Central memory CD8-positive, alpha-beta T cell (primary cell): ENCODE data around the gene ZNF3.

ENCODE experiments used
- ATAC-seq: fragments of 150-1000 bp; cut with Tn5 transposase; replicated peaks from 2 replicates; pipeline ENCODE4 v1.10.0; 2022; ENCODE audit warnings: mild to moderate bottlenecking, moderate FRiP score, moderate number of reproducible peaks; ENCODE audit not compliant: poor library complexity, severe bottlenecking; ENCODE audit errors: extremely low read depth
- DNase-seq, 2 donors: peaks; one replicate each; pipeline ENCODE4 v3.0.0; 2021; ENCODE audit warnings: low spot score in 2 of 2
- H3K27ac Mint-ChIP-seq: one replicate; pipeline ENCODE4 v1.8.0; 2022; ENCODE audit warnings: low read depth, mild to moderate bottlenecking, moderate library complexity, mixed read lengths
- H3K27me3 Mint-ChIP-seq: one replicate; pipeline ENCODE4 v1.8.0; 2022; ENCODE audit warnings: mixed read lengths
- H3K36me3 Mint-ChIP-seq: one replicate; pipeline ENCODE4 v1.8.0; 2022; ENCODE audit warnings: mild to moderate bottlenecking, moderate library complexity, mixed read lengths; ENCODE audit not compliant: insufficient read depth
- H3K4me1 Mint-ChIP-seq: one replicate; pipeline ENCODE4 v1.8.0; 2022; ENCODE audit warnings: mixed read lengths
- H3K4me3 Mint-ChIP-seq: one replicate; pipeline ENCODE4 v1.8.0; 2022; ENCODE audit warnings: mild to moderate bottlenecking, moderate library complexity, mixed read lengths
- H3K9me3 Mint-ChIP-seq: one replicate; pipeline ENCODE4 v1.8.0; 2022; ENCODE audit warnings: mixed read lengths

Gene ZNF3

DNA sequence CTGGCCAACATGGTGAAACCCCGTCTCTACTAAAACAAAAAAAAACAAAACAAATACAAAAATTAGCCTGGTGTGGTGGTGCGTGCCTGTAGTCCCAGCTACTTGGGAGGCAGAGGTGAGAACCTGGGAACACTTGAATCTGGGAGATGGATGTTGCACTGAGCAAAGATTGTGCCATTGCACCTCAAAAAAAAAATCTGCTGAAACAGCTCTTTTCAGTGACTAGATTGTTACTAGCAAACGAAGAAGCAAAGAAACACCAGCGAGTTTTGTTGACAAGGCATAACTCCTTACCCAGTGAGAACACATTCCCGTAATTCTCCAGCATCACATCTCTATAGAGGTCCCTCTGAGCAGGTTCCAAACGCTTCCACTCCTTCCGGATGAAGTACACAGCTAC lies 6.7 kb downstream of the ZNF3 start:
- DNase-seq (no peak), ATAC-seq (no peak)
- Mint-ChIP-seq H3K4me1 (peaks cover 13% of the 10 kb centered on the region), H3K4me3 (no peak overlapping the region), H3K27ac (no peak overlapping the region), H3K36me3 (peaks cover 68% of the 10 kb centered on the region), H3K27me3 (no peaks in the 10 kb centered on the region), H3K9me3 (peaks cover 16% of the 10 kb centered on the region)

DNA sequence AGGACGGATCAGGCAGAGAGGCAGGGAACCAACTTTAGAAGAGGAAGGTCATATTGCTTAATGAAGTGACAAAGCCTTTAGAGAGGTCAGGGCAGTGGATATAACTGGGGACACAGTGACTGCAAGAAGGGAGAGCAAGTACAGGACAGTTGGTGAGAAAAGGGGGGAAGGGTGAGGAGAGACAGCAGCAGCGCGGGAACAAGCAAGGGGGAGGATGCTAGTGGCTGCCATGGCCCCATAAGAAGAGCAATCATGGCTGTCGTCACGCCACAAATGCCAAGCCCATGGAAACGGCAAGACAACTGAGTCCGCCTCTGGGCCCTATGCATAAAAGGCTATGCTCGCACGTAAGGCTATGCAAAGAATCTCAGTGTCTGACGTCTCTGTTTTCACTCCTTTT lies 9.1 kb downstream of the ZNF3 start:
- no peak overlapping the region for H3K27ac Mint-ChIP-seq
- H3K27me3 Mint-ChIP-seq = no peaks in the 10 kb centered on the region
- H3K4me1 Mint-ChIP-seq = peaks cover 7% of the 10 kb centered on the region
- DNase-seq (no peak), ATAC-seq (no peak)
- H3K9me3 Mint-ChIP-seq = peaks cover 16% of the 10 kb centered on the region
- H3K4me3 Mint-ChIP-seq = no peak overlapping the region
- peaks cover 56% of the 10 kb centered on the region for H3K36me3 Mint-ChIP-seq

DNA sequence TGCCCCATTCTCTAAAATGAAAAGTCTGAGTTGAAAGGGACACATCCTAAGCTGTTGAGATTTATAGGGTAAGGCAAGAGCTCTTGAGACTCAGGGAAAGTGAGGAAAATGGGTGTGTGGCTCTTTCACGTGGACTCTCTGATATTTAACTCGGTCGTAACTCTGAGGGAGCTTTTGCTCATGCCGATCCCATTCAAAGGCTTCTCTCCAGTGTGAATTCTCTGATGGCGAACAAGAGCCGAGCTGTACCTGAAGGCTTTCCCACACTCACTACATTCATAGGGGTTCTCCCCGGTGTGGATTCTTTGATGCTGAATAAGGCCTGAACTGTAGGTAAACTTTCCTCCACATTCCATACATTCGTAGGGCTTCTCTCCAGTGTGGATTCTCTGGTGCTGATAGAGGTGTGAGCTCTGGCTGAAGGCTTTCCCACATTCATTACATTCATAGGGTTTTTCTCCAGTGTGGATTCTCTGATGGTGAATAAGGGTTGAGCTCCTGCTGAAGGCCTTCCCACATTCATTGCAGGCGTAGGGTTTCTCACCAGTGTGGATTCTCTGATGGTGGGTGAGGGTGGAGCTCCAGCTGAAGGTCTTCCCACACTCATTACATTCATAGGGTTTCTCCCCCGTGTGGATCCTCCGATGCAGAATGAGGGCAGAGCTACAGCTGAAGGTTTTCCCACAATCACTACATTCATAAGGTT lies 10.4 kb downstream of the ZNF3 start:
- Mint-ChIP-seq H3K9me3 (peaks cover 16% of the 10 kb centered on the region), H3K4me1 (peaks cover 7% of the 10 kb centered on the region), H3K27me3 (no peaks in the 10 kb centered on the region), H3K4me3 (no peak overlapping the region), H3K36me3 (peaks cover 46% of the 10 kb centered on the region), H3K27ac (no peak overlapping the region)
- no peak for DNase-seq
- no peak for ATAC-seq

DNA sequence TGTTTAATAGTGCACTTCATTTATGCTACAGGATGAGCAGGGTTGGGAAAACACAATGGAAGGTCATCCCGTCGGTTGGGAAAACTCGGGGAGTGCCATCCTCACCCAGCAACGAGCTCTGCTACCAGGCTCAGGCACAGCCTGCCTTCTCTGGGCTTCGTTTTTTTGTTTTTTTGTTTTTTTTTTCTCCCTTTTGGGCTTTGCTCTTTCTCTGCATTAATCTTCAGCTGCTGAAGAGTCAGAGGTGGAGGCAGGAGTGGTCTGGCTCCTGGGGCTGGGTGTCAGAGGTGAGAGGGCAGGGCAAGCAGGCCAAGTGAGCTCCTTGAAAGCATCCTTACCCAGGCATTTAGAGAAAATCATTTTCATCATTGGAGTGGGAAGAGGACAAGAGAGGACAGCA lies 11.5 kb downstream of the ZNF3 start:
- H3K27ac Mint-ChIP-seq = no peak overlapping the region
- H3K27me3 Mint-ChIP-seq = no peaks in the 10 kb centered on the region
- peaks cover 16% of the 10 kb centered on the region for H3K9me3 Mint-ChIP-seq
- no peak overlapping the region for H3K4me3 Mint-ChIP-seq
- peaks cover 35% of the 10 kb centered on the region for H3K36me3 Mint-ChIP-seq
- ATAC-seq (no peak), DNase-seq (no peak)
- H3K4me1 Mint-ChIP-seq = no peaks in the 10 kb centered on the region

DNA sequence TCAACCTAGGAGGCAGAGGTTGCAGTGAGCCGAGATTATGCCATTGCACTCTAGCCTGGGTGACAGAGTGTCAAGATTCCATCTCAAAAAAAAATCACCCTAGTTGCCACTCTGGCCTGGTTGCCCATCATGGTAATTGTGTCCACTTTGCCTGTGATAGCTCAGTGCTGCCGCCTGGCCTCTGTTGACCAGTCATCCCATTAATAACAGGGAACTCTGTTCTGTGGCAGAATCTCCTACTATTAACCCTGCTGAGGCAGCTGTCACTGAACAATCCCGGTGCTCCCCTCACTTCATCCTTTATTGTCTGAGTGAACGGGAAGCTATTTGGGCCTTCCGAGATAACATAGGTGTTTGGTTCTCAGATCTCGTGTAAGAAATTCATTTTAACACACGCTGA lies 14.6 kb downstream of the ZNF3 start:
- no peak for ATAC-seq

DNA sequence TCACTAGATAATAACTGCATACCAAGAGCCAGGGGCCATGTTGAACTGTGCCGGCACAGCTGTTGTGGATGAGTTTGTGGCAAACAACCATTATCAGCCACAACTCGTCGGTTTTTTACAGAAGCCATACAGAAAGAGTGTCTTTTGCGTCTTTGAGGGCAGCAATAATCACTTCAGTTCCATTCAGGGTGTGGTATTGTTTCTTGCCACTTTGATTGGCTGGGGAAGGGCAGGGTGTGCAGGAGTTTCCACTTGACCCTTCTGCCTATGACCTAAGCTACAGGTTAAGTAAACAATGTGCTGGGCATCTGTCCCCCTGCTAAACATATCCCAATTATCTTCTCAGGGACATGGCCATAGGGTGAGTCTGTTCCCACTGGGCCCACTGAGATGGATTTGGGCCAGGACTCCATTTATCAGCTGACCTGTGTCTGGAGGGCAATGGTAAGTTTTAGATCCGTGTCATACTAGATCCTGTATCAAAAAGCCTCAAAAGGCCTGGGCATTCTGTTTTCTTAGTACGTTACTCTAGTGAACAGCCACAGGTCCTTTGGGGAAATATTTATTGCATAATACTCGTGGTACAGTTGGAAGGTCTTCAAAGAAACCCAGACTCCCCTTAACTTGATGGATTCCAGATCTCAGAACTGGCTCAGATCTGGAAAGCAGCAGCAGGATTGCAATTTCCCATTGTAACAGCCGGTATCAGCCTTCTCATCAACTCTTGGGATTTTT lies 15.9 kb downstream of the ZNF3 start:
- no peaks in the 10 kb centered on the region for H3K27me3 Mint-ChIP-seq
- H3K27ac Mint-ChIP-seq = no peak overlapping the region
- H3K4me1 Mint-ChIP-seq = no peaks in the 10 kb centered on the region
- no peak for ATAC-seq
- H3K36me3 Mint-ChIP-seq = peaks cover 8% of the 10 kb centered on the region
- no peak overlapping the region for H3K4me3 Mint-ChIP-seq
- DNase-seq = no peak
- H3K9me3 Mint-ChIP-seq = no peaks in the 10 kb centered on the region

More for the DNA sequence above, 14.6 kb downstream of the ZNF3 start:
- Mint-ChIP-seq H3K27ac (no peak overlapping the region), H3K4me3 (no peak overlapping the region), H3K36me3 (peaks cover 13% of the 10 kb centered on the region), H3K4me1 (no peaks in the 10 kb centered on the region), H3K27me3 (no peaks in the 10 kb centered on the region), H3K9me3 (peaks cover 9% of the 10 kb centered on the region)
- no peak for DNase-seq

DNA sequence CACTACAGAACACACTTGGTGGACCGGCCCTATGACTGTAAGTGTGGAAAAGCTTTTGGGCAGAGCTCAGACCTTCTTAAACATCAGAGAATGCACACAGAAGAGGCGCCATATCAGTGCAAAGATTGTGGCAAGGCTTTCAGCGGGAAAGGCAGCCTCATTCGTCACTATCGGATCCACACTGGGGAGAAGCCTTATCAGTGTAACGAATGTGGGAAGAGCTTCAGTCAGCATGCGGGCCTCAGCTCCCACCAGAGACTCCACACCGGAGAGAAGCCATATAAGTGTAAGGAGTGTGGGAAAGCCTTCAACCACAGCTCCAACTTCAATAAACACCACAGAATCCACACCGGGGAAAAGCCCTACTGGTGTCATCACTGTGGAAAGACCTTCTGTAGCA lies 17.4 kb downstream of the ZNF3 start:
- no peak overlapping the region for H3K27ac Mint-ChIP-seq
- H3K36me3 Mint-ChIP-seq = peaks cover 8% of the 10 kb centered on the region
- no peaks in the 10 kb centered on the region for H3K4me1 Mint-ChIP-seq
- no peak overlapping the region for H3K4me3 Mint-ChIP-seq
- ATAC-seq = no peak
- H3K9me3 Mint-ChIP-seq = no peaks in the 10 kb centered on the region
- DNase-seq = no peak
- H3K27me3 Mint-ChIP-seq = no peaks in the 10 kb centered on the region

DNA sequence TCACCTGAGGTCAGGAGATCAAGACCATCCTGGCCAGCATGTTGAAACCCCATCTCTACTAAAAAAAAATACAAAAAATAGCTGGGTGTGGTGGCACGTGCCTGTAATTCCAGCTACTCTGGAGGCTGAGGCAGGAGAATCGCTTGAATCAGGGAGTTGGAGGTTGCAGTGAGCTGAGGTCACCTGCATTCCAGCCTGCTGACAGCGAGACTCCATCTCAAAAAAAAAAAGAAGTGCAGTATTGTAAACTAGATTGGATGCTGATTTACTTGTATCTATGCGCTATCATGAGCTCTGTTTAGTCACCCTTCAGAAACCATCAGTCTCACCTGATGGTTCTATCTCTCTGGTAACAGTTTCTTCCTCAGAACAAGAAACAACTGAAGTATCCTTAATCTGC lies 18.1 kb downstream of the ZNF3 start:
- no peak overlapping the region for H3K27ac Mint-ChIP-seq
- DNase-seq (no peak), ATAC-seq (no peak)
- H3K27me3 Mint-ChIP-seq = no peaks in the 10 kb centered on the region
- H3K4me3 Mint-ChIP-seq = no peak overlapping the region
- no peaks in the 10 kb centered on the region for H3K4me1 Mint-ChIP-seq
- H3K9me3 Mint-ChIP-seq = no peaks in the 10 kb centered on the region
- H3K36me3 Mint-ChIP-seq = peaks cover 8% of the 10 kb centered on the region

DNA sequence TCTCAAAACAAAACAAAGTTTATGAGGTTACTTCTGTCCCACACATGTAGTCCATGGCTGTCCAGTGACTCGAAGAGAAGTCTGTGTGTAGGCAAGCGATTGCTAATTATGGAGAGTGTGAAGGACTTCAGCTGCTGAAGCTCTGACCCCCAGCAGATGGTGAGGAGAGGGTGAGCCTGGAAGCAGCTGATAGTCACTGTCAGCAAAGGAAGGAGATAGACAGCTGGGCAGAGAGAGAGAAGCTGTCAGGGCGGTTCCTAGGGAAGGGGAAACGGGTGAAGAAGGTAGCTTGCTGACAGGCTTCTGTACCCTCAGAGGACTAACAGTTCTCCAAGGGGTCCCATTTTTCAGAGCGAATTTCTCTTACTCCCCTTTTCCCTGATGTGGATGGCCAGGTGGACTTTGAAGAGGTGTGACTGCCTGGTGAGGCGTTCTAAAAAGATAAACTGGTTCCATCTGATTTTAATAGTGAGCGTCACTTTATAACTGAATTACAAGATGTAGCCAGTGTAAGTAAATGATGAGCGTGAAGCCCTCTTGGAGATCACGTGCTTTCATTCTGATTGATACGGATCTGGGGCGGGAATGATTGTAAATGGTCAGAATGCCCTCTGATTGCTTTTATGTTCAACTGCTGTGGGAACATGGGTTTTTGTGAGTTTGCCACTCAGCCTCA lies 19.9 kb downstream of the ZNF3 start:
- Mint-ChIP-seq H3K27me3 (no peaks in the 10 kb centered on the region), H3K27ac (peak overlapping the region; percentile 32), H3K36me3 (peaks cover 11% of the 10 kb centered on the region), H3K4me1 (no peaks in the 10 kb centered on the region), H3K9me3 (no peaks in the 10 kb centered on the region), H3K4me3 (no peak overlapping the region)
- DNase-seq (no peak), ATAC-seq (no peak)

DNA sequence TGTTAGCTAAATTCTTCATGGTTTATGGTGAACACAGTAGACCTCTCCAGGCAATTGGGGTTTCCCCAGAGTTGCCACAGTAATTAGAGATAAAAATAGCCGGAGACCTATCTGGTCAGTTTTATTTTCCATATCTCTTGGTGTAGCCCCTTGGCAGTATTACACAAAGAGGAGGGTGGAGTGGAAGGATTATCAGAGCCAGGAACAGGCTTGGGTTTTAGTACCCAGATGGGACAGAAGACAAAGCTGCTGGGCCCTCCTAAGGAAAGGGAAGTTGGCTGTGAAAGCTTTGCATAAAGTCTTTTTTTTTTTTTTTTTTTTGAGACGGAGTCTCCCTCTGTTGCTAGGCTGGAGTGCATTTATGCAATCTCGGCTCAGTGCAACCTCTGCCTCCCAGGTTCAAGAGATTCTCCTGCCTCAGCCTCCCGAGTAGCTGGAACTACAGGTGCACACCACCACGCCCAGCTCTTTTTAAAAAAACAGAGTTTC lies 22.2 kb downstream of the ZNF3 start:
- DNase-seq (no peak), ATAC-seq (no peak)
- Mint-ChIP-seq H3K27ac (no peak overlapping the region), H3K4me1 (no peaks in the 10 kb centered on the region), H3K4me3 (no peak overlapping the region), H3K36me3 (peaks cover 13% of the 10 kb centered on the region), H3K27me3 (no peaks in the 10 kb centered on the region), H3K9me3 (no peaks in the 10 kb centered on the region)

DNA sequence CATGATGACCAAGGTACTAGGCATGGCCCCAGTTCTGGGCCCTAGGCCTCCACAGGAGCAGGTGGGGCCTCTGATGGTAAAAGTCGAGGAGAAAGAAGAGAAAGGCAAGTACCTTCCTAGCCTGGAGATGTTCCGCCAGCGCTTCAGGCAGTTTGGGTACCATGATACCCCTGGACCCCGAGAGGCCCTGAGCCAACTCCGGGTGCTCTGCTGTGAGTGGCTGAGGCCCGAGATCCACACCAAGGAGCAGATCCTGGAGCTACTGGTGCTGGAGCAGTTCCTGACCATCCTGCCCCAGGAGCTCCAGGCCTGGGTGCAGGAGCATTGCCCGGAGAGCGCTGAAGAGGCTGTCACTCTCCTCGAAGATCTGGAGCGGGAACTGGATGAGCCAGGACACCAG lies 24.5 kb downstream of the ZNF3 start:
- peaks cover 14% of the 10 kb centered on the region for H3K36me3 Mint-ChIP-seq
- no peaks in the 10 kb centered on the region for H3K4me1 Mint-ChIP-seq
- H3K27ac Mint-ChIP-seq = no peak overlapping the region
- H3K9me3 Mint-ChIP-seq = no peaks in the 10 kb centered on the region
- H3K4me3 Mint-ChIP-seq = no peak overlapping the region
- ATAC-seq (no peak), DNase-seq (no peak)
- no peaks in the 10 kb centered on the region for H3K27me3 Mint-ChIP-seq

DNA sequence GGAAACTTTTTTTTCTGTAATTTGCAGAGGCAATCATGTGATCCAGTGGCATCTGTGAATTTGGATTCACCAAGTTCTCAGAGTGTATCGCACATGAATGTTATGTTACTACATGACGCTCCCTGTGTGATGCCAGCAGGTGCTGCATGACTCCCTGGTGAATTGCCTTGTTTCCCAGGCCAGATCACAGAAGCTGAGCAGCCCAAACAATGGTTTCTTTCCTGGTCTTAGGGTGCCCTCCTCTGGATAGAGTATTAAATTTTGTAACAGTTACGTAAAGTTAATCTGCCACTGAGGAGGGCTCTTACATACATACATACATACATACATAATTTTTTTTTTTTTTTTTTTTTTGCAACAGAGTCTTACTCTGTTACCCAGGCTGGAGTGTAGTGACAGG lies 28.3 kb downstream of the ZNF3 start:
- H3K9me3 Mint-ChIP-seq = no peaks in the 10 kb centered on the region
- H3K4me3 Mint-ChIP-seq = no peak overlapping the region
- H3K27ac Mint-ChIP-seq = no peak overlapping the region
- peaks cover 8% of the 10 kb centered on the region for H3K36me3 Mint-ChIP-seq
- H3K27me3 Mint-ChIP-seq = no peaks in the 10 kb centered on the region
- ATAC-seq = no peak
- H3K4me1 Mint-ChIP-seq = peaks cover 11% of the 10 kb centered on the region
- DNase-seq = no peak

DNA sequence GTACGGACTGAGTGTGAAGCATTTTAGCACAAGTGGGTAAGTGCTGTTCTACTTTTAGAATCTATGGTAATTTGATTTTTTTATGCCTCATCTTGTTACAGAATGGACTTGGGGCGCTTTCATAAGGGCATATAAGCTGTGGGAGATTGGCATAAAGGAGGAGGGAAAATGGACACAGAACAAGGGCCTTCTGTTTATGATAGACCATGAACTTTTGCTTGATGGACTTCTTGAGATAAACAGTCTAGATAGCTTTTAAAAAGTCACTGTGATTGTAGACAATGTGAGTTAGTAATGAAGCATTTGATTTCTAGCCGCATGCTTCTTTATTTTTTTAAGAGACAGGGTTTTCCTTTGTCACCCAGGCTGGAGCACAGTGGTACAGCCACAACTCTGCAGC lies 29.9 kb downstream of the ZNF3 start:
- Mint-ChIP-seq H3K9me3 (no peaks in the 10 kb centered on the region), H3K27ac (no peak overlapping the region), H3K4me3 (peak overlapping the region; percentile 38), H3K4me1 (peaks cover 11% of the 10 kb centered on the region), H3K36me3 (peaks cover 5% of the 10 kb centered on the region), H3K27me3 (no peaks in the 10 kb centered on the region)
- no peak for DNase-seq
- ATAC-seq = no peak
